H1 (cell line): ENCODE data around the gene SIX3. TPM values are rescaled to one million over a fixed set of nuclear protein-coding genes. Genes with fewer than 3 reads are reported as not detected.

Experiments
- CTCF ChIA-PET: fragments of 300-600 bp; sonication (Branson Sonifier 250); formaldehyde crosslinking; loops from one replicate; lab custom pipeline; 2021; ENCODE audit not compliant: partially characterized antibody; lab: Charles Lee
- POLR2A ChIA-PET: fragments of 300-600 bp; sonication (Branson Sonifier 250); formaldehyde crosslinking; loops from one replicate; lab custom pipeline; 2021; ENCODE audit warnings: inconsistent platforms; ENCODE audit not compliant: partially characterized antibody; lab: Charles Lee
- DNase-seq, 2 experiments: peaks; one replicate each; pipeline versions ENCODE4 v3.0.0 to v3.0.0-alpha.2; 2010 to 2022; ENCODE audit warnings: low spot score in 2 of 2, low read depth in 1 of 2, mixed read lengths in 1 of 2
- FAIRE-seq: peaks from 2 replicates; lab custom pipeline; 2011; peaks lifted over from hg19 to GRCh38; lab: Jason Lieb, UNC
- H2AFZ ChIP-seq: 2 replicates; pipeline ENCODE4 v1.8.1; 2012; ENCODE audit warnings: low read length, inconsistent platforms
- H2AK5ac ChIP-seq: 2 replicates; pipeline ENCODE4 v1.6.1; 2013; ENCODE audit warnings: low read depth, low read length
- H2BK120ac ChIP-seq: replicated peaks from 2 replicates; pipeline ENCODE3; 2013; ENCODE audit warnings: low read depth, low read length, inconsistent platforms
- H2BK12ac ChIP-seq: 2 replicates; pipeline ENCODE4 v1.6.1; 2013; ENCODE audit warnings: low read depth, low read length
- H2BK15ac ChIP-seq: 2 replicates; pipeline ENCODE4 v1.6.1; 2013; ENCODE audit warnings: low read length
- H2BK20ac ChIP-seq: 2 replicates; pipeline ENCODE4 v1.6.1; 2013; ENCODE audit warnings: low read length
- H2BK5ac ChIP-seq: 2 replicates; pipeline ENCODE4 v1.6.1; 2013; ENCODE audit warnings: low read depth, low read length
- H3K14ac ChIP-seq: 2 replicates; pipeline ENCODE4 v1.6.1; 2013; ENCODE audit warnings: inconsistent platforms; ENCODE audit not compliant: insufficient read length
- H3K18ac ChIP-seq: 2 replicates; pipeline ENCODE4 v1.6.1; 2013; ENCODE audit warnings: low read length; ENCODE audit errors: extremely low read depth
- H3K23ac ChIP-seq: 2 replicates; pipeline ENCODE4 v1.6.1; 2013; ENCODE audit warnings: inconsistent platforms; ENCODE audit not compliant: insufficient read length
- H3K23me2 ChIP-seq: 2 replicates; pipeline ENCODE4 v1.6.1; 2013; ENCODE audit warnings: low read depth, low read length
- H3K27ac ChIP-seq: 2 replicates; pipeline ENCODE4 v1.6.1; 2011; ENCODE audit warnings: low read depth, low read length, inconsistent platforms
- H3K27me3 ChIP-seq, 4 experiments: replicated peaks in 1 of 4; 1 replicate in 1 of 4; 2 replicates in 3 of 4; pipeline versions ENCODE4 v1.6.1 to v1.8.1; 2011 to 2013; ENCODE audit warnings: low read length in 3 of 4, mild to moderate bottlenecking in 3 of 4, inconsistent platforms in 2 of 4, mixed read lengths in 2 of 4, moderate library complexity in 1 of 4; ENCODE audit not compliant: control insufficient read depth in 3 of 4, insufficient read depth in 3 of 4; ENCODE audit errors: extremely low read depth in 1 of 4
- H3K36me3 ChIP-seq, 4 experiments: 2 replicates each; pipeline versions ENCODE4 v1.6.1 to v1.8.1; 2011 to 2013; ENCODE audit warnings: mild to moderate bottlenecking in 4 of 4, low read length in 3 of 4, moderate library complexity in 2 of 4, control low read depth in 1 of 4, inconsistent platforms in 1 of 4; ENCODE audit not compliant: insufficient read depth in 4 of 4, control insufficient read depth in 2 of 4
- H3K4ac ChIP-seq: replicated peaks from 2 replicates; pipeline ENCODE3; 2013; ENCODE audit warnings: low read length, low read depth, mixed read lengths, inconsistent platforms; ENCODE audit not compliant: insufficient read length
- H3K4me1 ChIP-seq, 4 experiments: replicated peaks in 1 of 4; 1 replicate in 1 of 4; 2 replicates in 3 of 4; pipeline versions ENCODE4 v1.6.1 to v1.8.1; 2011 to 2013; ENCODE audit warnings: low read length in 3 of 4, inconsistent platforms in 2 of 4, mixed read lengths in 1 of 4; ENCODE audit not compliant: insufficient read depth in 4 of 4, control insufficient read depth in 3 of 4
- H3K4me2 ChIP-seq, 2 experiments: 2 replicates each; pipeline versions ENCODE4 v1.6.1 to v1.8.1; 2011 to 2013; ENCODE audit warnings: low read depth in 2 of 2, low read length in 2 of 2, control low read depth in 1 of 2, inconsistent platforms in 1 of 2, mild to moderate bottlenecking in 1 of 2; ENCODE audit not compliant: insufficient read depth in 1 of 2
- H3K4me3 ChIP-seq, 4 experiments: fragments of 200-600, 300-600 bp in 1 of 4; sonication (generic), shearing (Covaris generic), sonication (Bioruptor Twin) in 1 of 4; 2 replicates each; pipeline versions ENCODE4 v1.5.1 to v1.8.1; 2011 to 2016; ENCODE audit warnings: low read length in 4 of 4, low read depth in 3 of 4, control low read depth in 2 of 4, inconsistent platforms in 2 of 4, mild to moderate bottlenecking in 2 of 4, mixed read lengths in 1 of 4, moderate library complexity in 1 of 4; ENCODE audit not compliant: insufficient read depth in 2 of 4; ENCODE audit errors: extremely low read depth in 1 of 4
- H3K56ac ChIP-seq: replicated peaks from 2 replicates; pipeline ENCODE3; 2013; ENCODE audit warnings: low read depth, mild to moderate bottlenecking, mixed read lengths, low read length, inconsistent platforms; ENCODE audit not compliant: insufficient read length
- H3K79me1 ChIP-seq: 2 replicates; pipeline ENCODE4 v1.6.1; 2013; ENCODE audit warnings: low read depth, low read length, control low read depth
- H3K79me2 ChIP-seq, 2 experiments: 2 replicates each; pipeline versions ENCODE4 v1.6.1 to v1.8.1; 2012 to 2013; ENCODE audit warnings: low read length in 2 of 2, mild to moderate bottlenecking in 2 of 2, inconsistent platforms in 1 of 2; ENCODE audit not compliant: insufficient read depth in 2 of 2, control insufficient read depth in 1 of 2
- H3K9ac ChIP-seq, 4 experiments: replicated peaks in 1 of 4; 1 replicate in 1 of 4; 2 replicates in 3 of 4; pipeline versions ENCODE4 v1.6.1 to v1.8.1; 2011 to 2013; ENCODE audit warnings: low read depth in 3 of 4, low read length in 3 of 4, control low read depth in 2 of 4, mild to moderate bottlenecking in 2 of 4, moderate library complexity in 2 of 4, inconsistent platforms in 1 of 4; ENCODE audit errors: extremely low read depth in 1 of 4
- H3K9me3 ChIP-seq, 2 experiments: 2 replicates each; pipeline versions ENCODE4 v1.6.1 to v1.8.1; 2012 to 2013; ENCODE audit warnings: mild to moderate bottlenecking in 2 of 2, moderate library complexity in 2 of 2, control low read depth in 1 of 2, inconsistent platforms in 1 of 2, low read depth in 1 of 2, low read length in 1 of 2, mixed read lengths in 1 of 2; ENCODE audit not compliant: insufficient read depth in 2 of 2
- H4K20me1 ChIP-seq, 2 experiments: replicated peaks in 1 of 2; 2 replicates each; pipeline versions ENCODE3 to v1.8.1; 2011 to 2013; ENCODE audit warnings: inconsistent platforms in 2 of 2, low read length in 2 of 2, mild to moderate bottlenecking in 1 of 2; ENCODE audit not compliant: insufficient read depth in 2 of 2, control insufficient read depth in 1 of 2
- H4K5ac ChIP-seq: 2 replicates; pipeline ENCODE4 v1.6.1; 2013; ENCODE audit warnings: low read length, low read depth, mixed read lengths, inconsistent platforms; ENCODE audit not compliant: insufficient read length
- H4K8ac ChIP-seq: 2 replicates; pipeline ENCODE4 v1.8.0; 2013; ENCODE audit warnings: mild to moderate bottlenecking, moderate library complexity, low read length, inconsistent platforms; ENCODE audit not compliant: insufficient read depth; ENCODE audit errors: extremely low read depth
- H4K91ac ChIP-seq: replicated peaks from 2 replicates; pipeline ENCODE3; 2013; ENCODE audit warnings: low read length, mixed read lengths, inconsistent platforms; ENCODE audit not compliant: insufficient read length
- ATF3 ChIP-seq: IDR thresholded peaks from 2 replicates; pipeline ENCODE4 v1.6.1; 2011; ENCODE audit warnings: low read depth, mild to moderate bottlenecking, low read length; ENCODE audit not compliant: insufficient read depth
- CHD1 ChIP-seq: IDR thresholded peaks from 2 replicates; pipeline ENCODE4 v1.6.1; 2012; ENCODE audit warnings: low read depth, low read length, improper control_type of control experiment
- CTCF ChIP-seq, 3 experiments: IDR thresholded peaks; 1 replicate in 2 of 3; 2 replicates in 1 of 3; pipeline versions ENCODE4 v1.5.1 to v1.6.1; 2011; ENCODE audit warnings: low read length in 3 of 3, mild to moderate bottlenecking in 3 of 3, inconsistent platforms in 2 of 3, low read depth in 1 of 3, moderate library complexity in 1 of 3; ENCODE audit not compliant: insufficient read depth in 1 of 3; ENCODE audit errors: control extremely low read depth in 1 of 3
- EZH2 ChIP-seq: fragments of 200-600 bp; sonication (generic); IDR thresholded peaks from 2 replicates; pipeline ENCODE4 v1.7.1; 2012; ENCODE audit warnings: low read depth, mild to moderate bottlenecking, moderate library complexity, low read length, inconsistent platforms; ENCODE audit not compliant: severe bottlenecking
- GTF2F1 ChIP-seq: IDR thresholded peaks from 2 replicates; pipeline ENCODE4 v1.6.1; 2012; ENCODE audit warnings: low read depth, low read length, improper control_type of control experiment, borderline replicate concordance
- JUN ChIP-seq: IDR thresholded peaks from 2 replicates; pipeline ENCODE4 v1.6.1; 2011; ENCODE audit warnings: low read depth, mild to moderate bottlenecking, improper control_type of control experiment, low read length
- MAFK ChIP-seq: IDR thresholded peaks from 2 replicates; pipeline ENCODE4 v1.6.1; 2012; ENCODE audit warnings: low read depth, mild to moderate bottlenecking, improper control_type of control experiment, low read length
- SUZ12 ChIP-seq: fragments of 200-600 bp; sonication (generic); IDR thresholded peaks from 2 replicates; pipeline ENCODE4 v1.6.1; 2012; ENCODE audit warnings: mild to moderate bottlenecking, inconsistent platforms, low read length, moderate library complexity, mixed read lengths
- ZNF274 ChIP-seq: IDR thresholded peaks from 2 replicates; pipeline ENCODE4 v1.7.0; 2012; ENCODE audit warnings: low read length, borderline replicate concordance; ENCODE audit errors: extremely low read depth
- WGBS, 2 experiments: shearing (Covaris generic) in 1 of 2; methylation state at CpG; one replicate each; pipeline versions ENCODE4 v1.1.6 to v1.1.7; 2013 to 2015; ENCODE audit warnings: low lambda C conversion rate in 2 of 2, mixed read lengths in 2 of 2, inconsistent platforms in 1 of 2, low coverage in 1 of 2, missing lambda C conversion rate in 1 of 2; ENCODE audit not compliant: insufficient replicate concordance in 2 of 2, insufficient coverage in 1 of 2, insufficient read length in 1 of 2; ENCODE audit errors: extremely low coverage in 1 of 2, missing lambda C conversion rate in 1 of 2; 5-methylcytosine and 5-hydroxymethylcytosine counted together
- polyA plus RNA-seq, 7 experiments: library from polyadenylated mRNA; depleted of rRNA in 3 of 7; stranded (reverse) in 5 of 7; unstranded in 2 of 7; fragments of >200 nt in 5 of 7; fragments of 200-250 nt in 2 of 7; gene quantifications; 1 replicate in 5 of 7; 2 replicates in 1 of 7; 4 replicates in 1 of 7; pipeline versions ENCODE4 v1.2.1 to v1.2.3, GENCODE V29; 2011 to 2013; ENCODE audit warnings: missing spikeins in 2 of 7, mixed read lengths in 2 of 7
- total RNA-seq: library from RNA; stranded (reverse); fragmentation: NEBNext Ultra II Directional; extraction: Animal tissue kit (Norgen Biotek cat#: 25700); gene quantifications from 2 replicates; pipeline ENCODE4 v1.2.1, GENCODE V29; 2021

The SIX3 gene
- total and polyA plus RNA-seq, 2 of the 8 experiments (the other 6 are each of a cell fraction or from before 2014, with no cell fraction given): 0.02 to 0.19 TPM

- Histone ChIP-seq H3K18ac (no peak overlapping the region), H3K79me2 (no peaks in the 10 kb centered on the region), H3K27me3 (no peaks in the 10 kb centered on the region), H3K27ac (no peak overlapping the region), H3K9me3 (no peaks in the 10 kb centered on the region; a peak in 1 of 4 replicates), H3K56ac (no peak overlapping the region), H3K23me2 (no peaks in the 10 kb centered on the region), H2BK120ac (no peak overlapping the region), H3K4me3 (no peak overlapping the region), H2BK20ac (no peak overlapping the region), H3K4me1 (peaks cover 0 to 3% (median under 1%) of the 10 kb centered on the region in 4 experiments; a peak in 3 of 7 replicates), H2AK5ac (no peak overlapping the region), H2AFZ (no peak overlapping the region), H3K79me1 (no peaks in the 10 kb centered on the region), H3K4ac (no peak overlapping the region), H2BK5ac (no peak overlapping the region), H4K5ac (no peak overlapping the region), H3K9ac (no peak overlapping the region), H4K8ac (no peak overlapping the region), H3K14ac (no peak overlapping the region), H2BK15ac (no peak overlapping the region), H3K4me2 (no peak overlapping the region), H2BK12ac (no peak overlapping the region), H4K91ac (peak overlapping the region; percentile 69), H3K36me3 (no peaks in the 10 kb centered on the region), H4K20me1 (no peaks in the 10 kb centered on the region), H3K23ac (no peak overlapping the region)
- FAIRE-seq: no peak
- ChIA-PET POLR2A (no interaction called here), CTCF (interaction anchor here (0.8 to 1.3 kb wide), 2 partner anchors 9 to 18 kb away, joined by 3 to 4 read pairs; no protein-coding TSS in a partner anchor)
- TF ChIP-seq ZNF274: no peak
- no peak for TF ChIP-seq ATF3
- TF ChIP-seq EZH2: no peak
- no peak for TF ChIP-seq MAFK
- no peak for TF ChIP-seq JUN
- no peak for TF ChIP-seq CHD1
- TF ChIP-seq GTF2F1: no peak
- TF ChIP-seq SUZ12: no peak
- no peak for TF ChIP-seq CTCF (IDR thresholded peaks at IDR 0.05; ENCODE audit: control extremely low read depth in 1 of 3, insufficient read depth in 1 of 3, low read depth in 1 of 3, low read length in 3 of 3)
- 94% methylated on average over 10 of the region's 10 CpGs; no CpG with 5 or more reads in 1 of the 2 experiments for whole genome bisulfite sequencing, 2 experiments
- DNase-seq: no peak
Observed at GRCh38 chr2:44906972-44907371, 34.5 kb upstream of the SIX3 start.
